ENCODE measurements around the gene DPT. TPM values are rescaled to one million over a fixed set of nuclear protein-coding genes. Genes with fewer than 3 reads are reported as not detected.

The DPT gene
- polyA plus RNA-seq, 4 donors: 0.12 to 16.8 (median 0.72) TPM

- DNase-seq (ENCODE audit: low read depth in 4 of 4, low spot score in 3 of 4): no peak
These were observed 54.9 kb downstream of the DPT start for GRCh38 chr1:168673974-168674683.

GRCh38 chr1:168672278-168672677, 56.7 kb downstream of the DPT start:
- no peak for DNase-seq (ENCODE audit: low read depth in 4 of 4, low spot score in 3 of 4)

- DNase-seq (ENCODE audit: low read depth in 4 of 4, low spot score in 3 of 4): no peak
These were observed 57.2 kb downstream of the DPT start for GRCh38 chr1:168671782-168672181.

- no peak for DNase-seq (ENCODE audit: low read depth in 4 of 4, low spot score in 3 of 4)
These were observed 63.0 kb downstream of the DPT start for GRCh38 chr1:168665975-168666374.

- DNase-seq (ENCODE audit: low read depth in 4 of 4, low spot score in 3 of 4): no peak
These were observed 64.8 kb downstream of the DPT start for GRCh38 chr1:168664069-168664834.

- DNase-seq (ENCODE audit: low read depth in 4 of 4, low spot score in 3 of 4): no peak
These were observed 72.5 kb downstream of the DPT start for GRCh38 chr1:168656485-168656884.

- no peak for DNase-seq (ENCODE audit: low read depth in 4 of 4, low spot score in 3 of 4)
These were observed 74.6 kb downstream of the DPT start for GRCh38 chr1:168654198-168654915.

GRCh38 chr1:168653567-168653966, 75.4 kb downstream of the DPT start:
- no peak for DNase-seq (ENCODE audit: low read depth in 4 of 4, low spot score in 3 of 4)

GRCh38 chr1:168645721-168646120, 83.3 kb downstream of the DPT start:
- no peak for DNase-seq (ENCODE audit: low read depth in 4 of 4, low spot score in 3 of 4)

Other genes with a start within 250 kb of the DPT start
- gene XCL2, start 185.2 kb downstream of the DPT start, polyA plus RNA-seq (ENCODE audit: insufficient read length in 4 of 4): under 1 TPM in 2 of 4 donors, not detected in 2; 0.36 to 0.50 TPM
- under 1 TPM in 2 of 4 donors, not detected in 2; 0.12 to 0.14 TPM for gene XCL1, start 152.6 kb downstream of the DPT start, polyA plus RNA-seq (ENCODE audit: insufficient read length in 4 of 4)

Data from left renal pelvis (tissue), 4 donors.